Tibial artery (tissue), 4 donors: ENCODE measurements around the gene KLK15.
"Not testable (repeated sequence)": the region's sequence is repeated elsewhere in the genome, so short reads cannot be mapped to it uniquely, and the experiment has no call there.

Experiments
- DNase-seq, 2 donors: peaks; one replicate each; pipeline ENCODE4 v3.0.0-alpha.2; 2019
- H3K27ac ChIP-seq, 2 donors: fragments of 200-600 bp; sonication (generic) in 1 of 2; 1 replicate in 1 of 2; 2 replicates in 1 of 2; pipeline ENCODE4 v1.5.1; 2018 to 2019; ENCODE audit warnings: mild to moderate bottlenecking in 1 of 2
- H3K27me3 ChIP-seq, 2 donors: fragments of 200-600 bp; sonication (generic) in 1 of 2; one replicate each; pipeline versions ENCODE4 v1.5.1 to v1.6.0; 2016 to 2019
- H3K36me3 ChIP-seq, 3 donors: fragments of 200-600 bp; sonication (generic) in 2 of 3; one replicate each; pipeline ENCODE4 v1.5.1; 2016 to 2019; ENCODE audit warnings: mild to moderate bottlenecking in 2 of 3
- H3K4me1 ChIP-seq, 4 donors: fragments of 200-600 bp; sonication (generic) in 2 of 4; 1 replicate in 3 of 4; 2 replicates in 1 of 4; pipeline ENCODE4 v1.5.1; 2016 to 2019
- H3K4me3 ChIP-seq, 2 donors: fragments of 200-600 bp; sonication (generic) in 1 of 2; 1 replicate in 1 of 2; 2 replicates in 1 of 2; pipeline ENCODE4 v1.5.1; 2018 to 2019; ENCODE audit warnings: mild to moderate bottlenecking in 2 of 2
- H3K9me3 ChIP-seq, 3 donors: fragments of 200-600 bp; sonication (generic) in 1 of 3; one replicate each; pipeline ENCODE4 v1.5.1; 2016 to 2019
- intact Hi-C: fragments of 100-400 bp; cut with DNase I; formaldehyde crosslinking; loops from one replicate; pipeline ENCODE4 v1.15.0; 2023; ENCODE audit warnings: low total_unique reads
- TF ChIP-seq, protein P1 (sequence below), 2 experiments: fragments of 200-600 bp in 1 of 2; fragments of 450-650 bp in 1 of 2; IDR thresholded peaks; one replicate each; pipeline ENCODE4 v1.5.1; 2017 to 2019; ENCODE audit warnings: antibody characterized with exemption in 2 of 2, mild to moderate bottlenecking in 1 of 2, moderate library complexity in 1 of 2

KLK15 gene

GRCh38 chr19:50790396-50790795 lies 43.0 kb downstream of the KLK15 start, which contains the start of gene ACP4:
TSS of gene ACP4 (plus strand) at chr19:50790415. CDS start at chr19:50790415, 0 bp downstream.
- Histone ChIP-seq H3K4me3 (no peak within 1 kb of the TSS), H3K36me3 (peaks cover 0 to 4% (median 0%) of the 10 kb centered on the region in 3 donors), H3K27me3 (peaks cover 0 to 15% of the 10 kb centered on the region in 2 donors), H3K4me1 (peaks cover 0 to 6% (median 0%) of the 10 kb centered on the region in 4 donors), H3K27ac (no peak within 1 kb of the TSS), H3K9me3 (no peaks in the 10 kb centered on the region)
- TF ChIP-seq, protein P1, sequence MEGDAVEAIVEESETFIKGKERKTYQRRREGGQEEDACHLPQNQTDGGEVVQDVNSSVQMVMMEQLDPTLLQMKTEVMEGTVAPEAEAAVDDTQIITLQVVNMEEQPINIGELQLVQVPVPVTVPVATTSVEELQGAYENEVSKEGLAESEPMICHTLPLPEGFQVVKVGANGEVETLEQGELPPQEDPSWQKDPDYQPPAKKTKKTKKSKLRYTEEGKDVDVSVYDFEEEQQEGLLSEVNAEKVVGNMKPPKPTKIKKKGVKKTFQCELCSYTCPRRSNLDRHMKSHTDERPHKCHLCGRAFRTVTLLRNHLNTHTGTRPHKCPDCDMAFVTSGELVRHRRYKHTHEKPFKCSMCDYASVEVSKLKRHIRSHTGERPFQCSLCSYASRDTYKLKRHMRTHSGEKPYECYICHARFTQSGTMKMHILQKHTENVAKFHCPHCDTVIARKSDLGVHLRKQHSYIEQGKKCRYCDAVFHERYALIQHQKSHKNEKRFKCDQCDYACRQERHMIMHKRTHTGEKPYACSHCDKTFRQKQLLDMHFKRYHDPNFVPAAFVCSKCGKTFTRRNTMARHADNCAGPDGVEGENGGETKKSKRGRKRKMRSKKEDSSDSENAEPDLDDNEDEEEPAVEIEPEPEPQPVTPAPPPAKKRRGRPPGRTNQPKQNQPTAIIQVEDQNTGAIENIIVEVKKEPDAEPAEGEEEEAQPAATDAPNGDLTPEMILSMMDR (IDR thresholded peaks at IDR 0.05): no peak
- DNase-seq: no peak
- intact Hi-C loops: no loop called here

- Histone ChIP-seq H3K27me3 (peaks cover 0 to 33% of the 10 kb centered on the region in 2 donors), H3K27ac (no peak overlapping the region), H3K36me3 (no peaks in the 10 kb centered on the region), H3K4me3 (no peak overlapping the region), H3K4me1 (no peaks in the 10 kb centered on the region), H3K9me3 (no peaks in the 10 kb centered on the region)
- intact Hi-C loops: loop anchor here (10.0 kb wide), 1 partner anchor 251 kb away; no protein-coding TSS in a partner anchor
- TF ChIP-seq, protein P1 (IDR thresholded peaks at IDR 0.05): no peak
- DNase-seq: no peak
These were observed 48.0 kb downstream of the KLK15 start for GRCh38 chr19:50785329-50785728.

- peaks cover 0 to 36% of the 10 kb centered on the region in 2 donors for H3K27me3 ChIP-seq
- no peaks in the 10 kb centered on the region for H3K36me3 ChIP-seq
- H3K4me3 ChIP-seq: no peak overlapping the region
- no peak overlapping the region for H3K27ac ChIP-seq
- TF ChIP-seq, protein P1 (IDR thresholded peaks at IDR 0.05): no peak
- no peaks in the 10 kb centered on the region for H3K4me1 ChIP-seq
- intact Hi-C loops: loop anchor here (5.0 to 10.0 kb wide), 2 partner anchors 250 to 422 kb away; no protein-coding TSS in a partner anchor
- H3K9me3 ChIP-seq: no peaks in the 10 kb centered on the region
- no peak for DNase-seq
These were observed 48.7 kb downstream of the KLK15 start for GRCh38 chr19:50784710-50785109.

DNA sequence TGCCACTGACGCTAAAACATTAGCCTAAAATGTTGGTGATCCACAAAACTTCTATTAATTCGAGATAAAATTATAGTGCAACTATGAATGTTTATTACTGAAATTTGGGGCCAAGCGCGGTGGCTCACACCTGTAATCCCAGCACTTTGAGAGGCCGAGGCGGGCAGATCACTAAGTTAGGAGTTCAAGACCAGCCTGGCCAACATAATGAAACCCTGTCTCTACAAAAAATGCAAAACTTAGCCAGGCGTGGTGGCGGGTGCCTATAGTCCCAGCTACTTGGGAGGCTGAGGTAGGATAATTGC lies 49.6 kb downstream of the KLK15 start:
- H3K27me3 ChIP-seq: peaks cover 0 to 45% of the 10 kb centered on the region in 2 donors
- H3K36me3 ChIP-seq, H3K4me3 ChIP-seq, H3K4me1 ChIP-seq, H3K9me3 ChIP-seq, DNase-seq, H3K27ac ChIP-seq: not testable (repeated sequence)
- intact Hi-C loops: loop anchor here (5.0 to 10.0 kb wide), 2 partner anchors 249 to 421 kb away; no protein-coding TSS in a partner anchor

GRCh38 chr19:50780753-50781435 lies 52.5 kb downstream of the KLK15 start:
- Histone ChIP-seq H3K9me3 (peaks cover 0 to 7% (median 6%) of the 10 kb centered on the region in 3 donors), H3K4me1 (no peaks in the 10 kb centered on the region), H3K27ac (no peak overlapping the region), H3K36me3 (no peaks in the 10 kb centered on the region), H3K27me3 (peaks cover 0 to 75% of the 10 kb centered on the region in 2 donors), H3K4me3 (no peak overlapping the region)
- DNase-seq: no peak
- intact Hi-C loops: loop anchor here (5.0 to 10.0 kb wide), 2 partner anchors 246 to 419 kb away; no protein-coding TSS in a partner anchor
- TF ChIP-seq, protein P1 (IDR thresholded peaks at IDR 0.05): no peak
